ENCODE results near the gene OPRD1.

- TF ChIP-seq CTCF (conservative IDR thresholded peaks at IDR 0.05; ENCODE audit: low read length) = no peak
- TF ChIP-seq EZH2phosphoT487 (IDR thresholded peaks at IDR 0.05; ENCODE audit: borderline replicate concordance) = no peak
Observed at GRCh38 chr1:28807986-28808385, 4.0 kb upstream of the OPRD1 start.

All from Loucy (cell line).